Measurements from ENCODE around the gene LYRM2. TPM values are rescaled to one million over a fixed set of nuclear protein-coding genes. Genes with fewer than 3 reads are reported as not detected.

Gene LYRM2
- total and polyA plus RNA-seq, 2 of the 8 experiments (the other 6 are each of a cell fraction or from before 2014, with no cell fraction given) = 7.3 to 25.7 TPM

DNA sequence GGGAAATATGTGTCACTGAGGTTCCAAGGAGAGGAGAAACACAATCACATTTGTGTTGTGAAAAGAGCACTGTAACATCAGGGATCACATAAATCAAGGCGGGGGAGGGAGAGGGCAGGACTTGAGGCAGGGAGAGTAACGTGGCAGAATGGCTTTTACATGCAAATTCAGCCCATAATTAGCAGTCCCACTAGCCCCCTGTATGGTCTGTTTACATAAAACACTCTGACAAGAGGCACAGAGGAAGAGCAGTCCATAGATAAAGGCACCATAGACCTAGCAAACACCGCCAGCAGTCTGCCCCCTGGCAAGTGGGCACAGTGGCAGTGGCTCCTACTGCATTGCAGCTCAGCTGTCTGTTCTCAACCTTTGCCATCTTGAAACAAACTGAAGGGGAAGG lies 82.7 kb downstream of the LYRM2 start:
- 0 out of 2 replicates have a peak overlapping the region, but pooled peaks have one; percentile 8 for H2AK5ac ChIP-seq (ENCODE audit: low read depth, low read length)
- peaks cover 2 to 10% (median 8%) of the 10 kb centered on the region in 4 experiments; a peak in 6 of 7 replicates for H3K4me1 ChIP-seq (replicated peaks in 1 of 4; ENCODE audit: control insufficient read depth in 3 of 4, insufficient read depth in 4 of 4, low read length in 3 of 4)
- DNase-seq (ENCODE audit: low read depth in 1 of 2, low spot score in 2 of 2) (no peak), FAIRE-seq (peak; percentile 57)
- WGBS, 2 experiments (ENCODE audit: extremely low coverage in 1 of 2, insufficient coverage in 1 of 2, insufficient read length in 1 of 2, insufficient replicate concordance in 2 of 2, low coverage in 1 of 2, low lambda C conversion rate in 2 of 2, missing lambda C conversion rate in 1 of 2) = 37% methylated on average over 3 of the region's 3 CpGs; no CpG with 5 or more reads in 1 of the 2 experiments
- TF ChIP-seq YY1 (IDR thresholded peaks at IDR 0.05; ENCODE audit: low read depth, low read length) = 0 out of 2 replicates have a peak, but pooled peaks have one; percentile 8
- 0 out of 4 replicates have a peak, but pooled peaks of 1 of the 2 experiments have one; percentile 29 for TF ChIP-seq HDAC2 (IDR thresholded peaks at IDR 0.05; ENCODE audit: borderline replicate concordance in 1 of 2, low read depth in 2 of 2, low read length in 2 of 2)
- TF ChIP-seq ASH2L (IDR thresholded peaks at IDR 0.05; ENCODE audit: low read length) = peak; percentile 26
- TF ChIP-seq TEAD4 (IDR thresholded peaks at IDR 0.05; ENCODE audit: low read depth, low read length) = no peak
- 0 out of 2 replicates have a peak overlapping the region, but pooled peaks have one; percentile 21 for H2AFZ ChIP-seq (ENCODE audit: low read length)
- no peak overlapping the region; the same call in 1 of the 2 replicates for H3K18ac ChIP-seq (ENCODE audit: extremely low read depth, low read length)
- H3K9me3 ChIP-seq (ENCODE audit: insufficient read depth in 2 of 2, low read depth in 1 of 2, low read length in 1 of 2) = peaks cover 12 to 17% of the 10 kb centered on the region in 2 experiments
- H3K23me2 ChIP-seq (ENCODE audit: low read depth, low read length) = no peaks in the 10 kb centered on the region
- no peak overlapping the region for H4K91ac ChIP-seq (replicated peaks; ENCODE audit: insufficient read length, low read length)
- peaks cover 0 to 3% (median 0%) of the 10 kb centered on the region in 4 experiments; a peak in 1 of 7 replicates for H3K27me3 ChIP-seq (replicated peaks in 1 of 4; ENCODE audit: control insufficient read depth in 3 of 4, extremely low read depth in 1 of 4, insufficient read depth in 3 of 4, low read length in 3 of 4)
- H3K4me3 ChIP-seq (ENCODE audit: extremely low read depth in 1 of 4, insufficient read depth in 2 of 4, low read depth in 3 of 4, low read length in 4 of 4) = peak overlapping the region in 2 of 4 experiments; percentile 10 to 16; a peak in 1 of 8 replicates
- H3K4me2 ChIP-seq (ENCODE audit: insufficient read depth in 1 of 2, low read depth in 2 of 2, low read length in 2 of 2) = peak overlapping the region; percentile 38 to 66; a peak in 3 of 4 replicates
- H3K4ac ChIP-seq (replicated peaks; ENCODE audit: insufficient read length, low read depth, low read length) = no peak overlapping the region
- no peak overlapping the region for H2BK5ac ChIP-seq (ENCODE audit: low read depth, low read length)
- H3K56ac ChIP-seq (replicated peaks; ENCODE audit: insufficient read length, low read depth, low read length) = no peak overlapping the region
- no peaks in the 10 kb centered on the region for H3K79me1 ChIP-seq (ENCODE audit: low read depth, low read length)
- no peak overlapping the region; the same call in 1 of the 2 replicates for H2BK20ac ChIP-seq (ENCODE audit: low read length)
- H3K79me2 ChIP-seq (ENCODE audit: control insufficient read depth in 1 of 2, insufficient read depth in 2 of 2, low read length in 2 of 2) = no peaks in the 10 kb centered on the region
- H2BK15ac ChIP-seq (ENCODE audit: low read length) = no peak overlapping the region
- no peak overlapping the region for H3K23ac ChIP-seq (ENCODE audit: insufficient read length)
- H4K5ac ChIP-seq (ENCODE audit: insufficient read length, low read depth, low read length) = no peak overlapping the region
- ChIA-PET POLR2A (ENCODE audit: partially characterized antibody) (interaction anchor here (0.6 to 1.0 kb wide), 2 partner anchors 11 to 20 kb away, joined by 3 read pairs; no protein-coding TSS in a partner anchor), CTCF (ENCODE audit: partially characterized antibody) (interaction anchor here (0.8 to 1.3 kb wide), 4 partner anchors 10 to 244 kb away, joined by 3 to 4 read pairs (median 3); no protein-coding TSS in a partner anchor)
- H3K14ac ChIP-seq (ENCODE audit: insufficient read length) = no peak overlapping the region
- H3K9ac ChIP-seq (replicated peaks in 1 of 4; ENCODE audit: extremely low read depth in 1 of 4, low read depth in 3 of 4, low read length in 3 of 4) = no peak overlapping the region
- no peaks in the 10 kb centered on the region for H4K20me1 ChIP-seq (replicated peaks in 1 of 2; ENCODE audit: control insufficient read depth in 1 of 2, insufficient read depth in 2 of 2, low read length in 2 of 2)
- H3K27ac ChIP-seq (ENCODE audit: low read depth, low read length) = no peak overlapping the region
- H3K36me3 ChIP-seq (ENCODE audit: control insufficient read depth in 2 of 4, insufficient read depth in 4 of 4, low read length in 3 of 4) = no peaks in the 10 kb centered on the region; a peak in 1 of 8 replicates
- no peak overlapping the region for H2BK12ac ChIP-seq (ENCODE audit: low read depth, low read length)
- H2BK120ac ChIP-seq (replicated peaks; ENCODE audit: low read depth, low read length) = no peak overlapping the region
- no peak overlapping the region for H4K8ac ChIP-seq (ENCODE audit: extremely low read depth, insufficient read depth, low read length)
